Subcutaneous adipose tissue (tissue), 4 donors: ENCODE measurements around the gene ABHD17C. TPM values are rescaled to one million over a fixed set of nuclear protein-coding genes. Genes with fewer than 3 reads are reported as not detected.

Experiments used
- CTCF ChIP-seq: fragments of 450-650 bp; IDR thresholded peaks from one replicate; pipeline ENCODE4 v1.5.1; 2016; ENCODE audit warnings: low read depth, mild to moderate bottlenecking, control low read depth, antibody characterized with exemption, moderate library complexity
- total RNA-seq, 4 donors: library from RNA; depleted of rRNA; stranded (reverse); fragments of >200 nt; gene quantifications; one replicate each; pipeline ENCODE4 v1.1.0, GENCODE V29; 2016

ABHD17C gene
- total RNA-seq, 4 donors from 2014 or later, result 0.57 to 2.8 (median 1.7) TPM

- no peak for TF ChIP-seq CTCF
These were observed 79.4 kb downstream of the ABHD17C start for GRCh38 chr15:80774486-80774885.

GRCh38 chr15:80775338-80775737 lies 80.2 kb downstream of the ABHD17C start:
- no peak for TF ChIP-seq CTCF

GRCh38 chr15:80776420-80777045 lies 81.4 kb downstream of the ABHD17C start:
- no peak for TF ChIP-seq CTCF

- no peak for TF ChIP-seq CTCF
These were observed 82.0 kb downstream of the ABHD17C start for GRCh38 chr15:80777137-80777536.

- TF ChIP-seq CTCF, result no peak
These were observed 82.9 kb downstream of the ABHD17C start for GRCh38 chr15:80777826-80778620.

- no peak for TF ChIP-seq CTCF
These were observed 83.5 kb downstream of the ABHD17C start for GRCh38 chr15:80778621-80778963.

- TF ChIP-seq CTCF, result no peak
These were observed 84.0 kb downstream of the ABHD17C start, which contains the start of gene CEMIP for GRCh38 chr15:80778964-80779657. Gene CEMIP, plus strand, starts transcription at chr15:80779370. Its CDS starts 94,510 bp downstream, at chr15:80873880.
